ENCODE data around the gene EN1. TPM values are rescaled to one million over a fixed set of nuclear protein-coding genes. Genes with fewer than 3 reads are reported as not detected.

Gene EN1
- total RNA-seq, 1 experiment from 2014 or later, result not detected

- BruUV-seq (replicated peaks), result no TSS peak
- Mint-ChIP-seq H3K9me3 (ENCODE audit: unreplicated experiment) (no peaks in the 10 kb centered on the region), H3K27me3 (ENCODE audit: insufficient read depth, unreplicated experiment) (no peaks in the 10 kb centered on the region), H3K4me1 (ENCODE audit: insufficient read depth, unreplicated experiment) (no peaks in the 10 kb centered on the region), H3K4me3 (ENCODE audit: unreplicated experiment) (no peak overlapping the region), H3K36me3 (ENCODE audit: insufficient read depth, unreplicated experiment) (no peaks in the 10 kb centered on the region), H3K27ac (ENCODE audit: low read depth, unreplicated experiment) (no peak overlapping the region)
- DNase-seq (ENCODE audit: unreplicated experiment), result no peak
- intact Hi-C loops (cut with micrococcal nuclease), result no loop called here
- ChIA-PET CTCF (no interaction called here), POLR2A (no interaction called here)
- no peak for TF ChIP-seq CTCF (IDR thresholded peaks at IDR 0.05; ENCODE audit: unreplicated experiment)
Measured at GRCh38 chr2:118811514-118812115, 35.8 kb downstream of the EN1 start.

GRCh38 chr2:118810766-118811165 is 36.7 kb downstream of the EN1 start:
- no peak for DNase-seq (ENCODE audit: unreplicated experiment)
- H3K4me3 Mint-ChIP-seq (ENCODE audit: unreplicated experiment), result no peak overlapping the region
- intact Hi-C loops (cut with micrococcal nuclease), result no loop called here
- H3K4me1 Mint-ChIP-seq (ENCODE audit: insufficient read depth, unreplicated experiment), result no peaks in the 10 kb centered on the region
- ChIA-PET CTCF (no interaction called here), POLR2A (no interaction called here)
- H3K27ac Mint-ChIP-seq (ENCODE audit: low read depth, unreplicated experiment), result no peak overlapping the region
- no peaks in the 10 kb centered on the region for H3K27me3 Mint-ChIP-seq (ENCODE audit: insufficient read depth, unreplicated experiment)
- no peaks in the 10 kb centered on the region for H3K36me3 Mint-ChIP-seq (ENCODE audit: insufficient read depth, unreplicated experiment)
- TF ChIP-seq CTCF (IDR thresholded peaks at IDR 0.05; ENCODE audit: unreplicated experiment), result no peak
- BruUV-seq (replicated peaks), result no TSS peak
- no peaks in the 10 kb centered on the region for H3K9me3 Mint-ChIP-seq (ENCODE audit: unreplicated experiment)

- Mint-ChIP-seq H3K9me3 (ENCODE audit: unreplicated experiment) (no peaks in the 10 kb centered on the region), H3K27me3 (ENCODE audit: insufficient read depth, unreplicated experiment) (no peaks in the 10 kb centered on the region), H3K36me3 (ENCODE audit: insufficient read depth, unreplicated experiment) (no peaks in the 10 kb centered on the region), H3K27ac (ENCODE audit: low read depth, unreplicated experiment) (no peak overlapping the region), H3K4me1 (ENCODE audit: insufficient read depth, unreplicated experiment) (no peaks in the 10 kb centered on the region), H3K4me3 (ENCODE audit: unreplicated experiment) (no peak overlapping the region)
- ChIA-PET CTCF (no interaction called here), POLR2A (no interaction called here)
- intact Hi-C loops (cut with micrococcal nuclease), result no loop called here
- no TSS peak for BruUV-seq (replicated peaks)
- DNase-seq (ENCODE audit: unreplicated experiment), result no peak
- TF ChIP-seq CTCF (IDR thresholded peaks at IDR 0.05; ENCODE audit: unreplicated experiment), result no peak
Measured at GRCh38 chr2:118808429-118808809, 39.0 kb downstream of the EN1 start.

GRCh38 chr2:118807668-118808428 is 39.6 kb downstream of the EN1 start:
- ChIA-PET CTCF (no interaction called here), POLR2A (no interaction called here)
- H3K9me3 Mint-ChIP-seq (ENCODE audit: unreplicated experiment), result no peaks in the 10 kb centered on the region
- H3K27me3 Mint-ChIP-seq (ENCODE audit: insufficient read depth, unreplicated experiment), result no peaks in the 10 kb centered on the region
- no peak overlapping the region for H3K4me3 Mint-ChIP-seq (ENCODE audit: unreplicated experiment)
- no peaks in the 10 kb centered on the region for H3K36me3 Mint-ChIP-seq (ENCODE audit: insufficient read depth, unreplicated experiment)
- BruUV-seq (replicated peaks), result no TSS peak
- intact Hi-C loops (cut with micrococcal nuclease), result no loop called here
- H3K27ac Mint-ChIP-seq (ENCODE audit: low read depth, unreplicated experiment), result no peak overlapping the region
- H3K4me1 Mint-ChIP-seq (ENCODE audit: insufficient read depth, unreplicated experiment), result no peaks in the 10 kb centered on the region
- DNase-seq (ENCODE audit: unreplicated experiment), result no peak
- no peak for TF ChIP-seq CTCF (IDR thresholded peaks at IDR 0.05; ENCODE audit: unreplicated experiment)

Measured in MCF 10A (cell line).